Left lobe of liver (tissue), 2 donors: ENCODE data around the gene TMEM256. TPM values are rescaled to one million over a fixed set of nuclear protein-coding genes. Genes with fewer than 3 reads are reported as not detected.

Source experiments
- ATAC-seq: fragments of 200-7000 bp; cut with Tn5 transposase; one replicate; pipeline ENCODE4 v1.9.1; 2020; ENCODE audit warnings: mild to moderate bottlenecking, moderate library complexity
- DNase-seq: peaks from one replicate; pipeline ENCODE4 v3.0.0-alpha.2; 2020; ENCODE audit warnings: low spot score
- total RNA-seq: library from RNA; stranded (reverse); gene quantifications from one replicate; pipeline ENCODE4 v1.2.1, GENCODE V29; 2021
- donor health status: DM: no; HTN: no; CAD: no; lungs with moderate emphysema.
- donor health status: DM: no; HTN: yes; CAD: no.

The TMEM256 gene
- total RNA-seq, 1 donor from 2014 or later = 80.1 TPM

GRCh38 chr17:7354262-7354843 lies 49.5 kb downstream of the TMEM256 start:
- DNase-seq (no peak), ATAC-seq (no peak)

Other genes starting within 250 kb of the TMEM256 start
- 526 TPM for gene ASGR1, start 224.7 kb downstream of the TMEM256 start, total RNA-seq
- 5.5 TPM for gene DLG4, start 184.3 kb downstream of the TMEM256 start, total RNA-seq
- gene ACADVL, start 184.2 kb downstream of the TMEM256 start, total RNA-seq = 1,044 TPM
- 10.0 TPM for gene DVL2, start 169.6 kb downstream of the TMEM256 start, total RNA-seq
- 16.5 TPM for gene PHF23, start 164.6 kb downstream of the TMEM256 start, total RNA-seq
- gene GABARAP, start 161.6 kb downstream of the TMEM256 start, total RNA-seq = 235 TPM
- 35.1 TPM for gene CTDNEP1, start 152.4 kb downstream of the TMEM256 start, total RNA-seq
- 27.5 TPM for gene ELP5, start 151.9 kb downstream of the TMEM256 start, total RNA-seq
- gene CLDN7, start 141.6 kb downstream of the TMEM256 start, total RNA-seq = 20.5 TPM
- 0.48 TPM for gene SLC2A4, start 122.4 kb downstream of the TMEM256 start, total RNA-seq
- gene YBX2, start 109.5 kb downstream of the TMEM256 start, total RNA-seq = 0.81 TPM
- gene EIF5A, start 96.5 kb downstream of the TMEM256 start, total RNA-seq = 242 TPM
- 21.2 TPM for gene GPS2, start 88.7 kb downstream of the TMEM256 start, total RNA-seq
- 17.0 TPM for gene NEURL4, start 74.8 kb downstream of the TMEM256 start, total RNA-seq
- gene ACAP1, start 67.6 kb downstream of the TMEM256 start, total RNA-seq = 3.4 TPM
- gene KCTD11, start 51.9 kb downstream of the TMEM256 start, total RNA-seq = 2.6 TPM
- not detected for gene TMEM95, start 48.9 kb downstream of the TMEM256 start, total RNA-seq
- gene TNK1, start 23.0 kb downstream of the TMEM256 start, total RNA-seq = 5.2 TPM
- 7.0 TPM for gene PLSCR3, start 9.6 kb downstream of the TMEM256 start, total RNA-seq
- 3.9 TPM for gene NLGN2, start 3.7 kb upstream of the TMEM256 start, total RNA-seq
- not detected for gene SPEM1, start 16.2 kb upstream of the TMEM256 start, total RNA-seq
- gene SPEM2, start 21.5 kb upstream of the TMEM256 start, total RNA-seq = not detected
- gene SPEM3, start 24.8 kb upstream of the TMEM256 start, total RNA-seq = not detected
- 4.0 TPM for gene TMEM102, start 31.3 kb upstream of the TMEM256 start, total RNA-seq
- 0.86 TPM for gene FGF11, start 35.4 kb upstream of the TMEM256 start, total RNA-seq
- 10.9 TPM for gene CHRNB1, start 41.0 kb upstream of the TMEM256 start, total RNA-seq
- gene ZBTB4, start 75.5 kb upstream of the TMEM256 start, total RNA-seq = 7.9 TPM
- gene SLC35G6, start 77.3 kb upstream of the TMEM256 start, total RNA-seq = not detected
- 55.9 TPM for gene POLR2A, start 80.3 kb upstream of the TMEM256 start, total RNA-seq
- 9.3 TPM for gene TNFSF12, start 145.0 kb upstream of the TMEM256 start, total RNA-seq
- gene TNFSF13, start 154.7 kb upstream of the TMEM256 start, total RNA-seq = 5.9 TPM
- 14.1 TPM for gene SENP3, start 157.8 kb upstream of the TMEM256 start, total RNA-seq
- gene CD68, start 175.5 kb upstream of the TMEM256 start, total RNA-seq = 44.2 TPM
- 49.4 TPM for gene MPDU1, start 179.8 kb upstream of the TMEM256 start, total RNA-seq
- gene SOX15, start 186.0 kb upstream of the TMEM256 start, total RNA-seq = 0.20 TPM
- gene FXR2, start 210.8 kb upstream of the TMEM256 start, total RNA-seq = 19.0 TPM
- 100 TPM for gene SAT2, start 223.7 kb upstream of the TMEM256 start, total RNA-seq
- gene SHBG, start 226.0 kb upstream of the TMEM256 start, total RNA-seq = 4.6 TPM
- gene ATP1B2, start 246.8 kb upstream of the TMEM256 start, total RNA-seq = 1.3 TPM